ENCODE results near the gene TMEM150A.

- TF ChIP-seq CTCF (IDR thresholded peaks at IDR 0.05) (no peak), POLR2A (IDR thresholded peaks at IDR 0.05) (no peak)
Observed at GRCh38 chr2:85599468-85600234, 2.8 kb downstream of the TMEM150A start.

All from body of pancreas (tissue), 4 donors.